Central memory CD8-positive, alpha-beta T cell (primary cell): ENCODE data around the gene MAP3K15.

Source experiments
- ATAC-seq: fragments of 150-1000 bp; cut with Tn5 transposase; replicated peaks from 2 replicates; pipeline ENCODE4 v1.10.0; 2022; ENCODE audit warnings: mild to moderate bottlenecking, moderate FRiP score, moderate number of reproducible peaks; ENCODE audit not compliant: poor library complexity, severe bottlenecking; ENCODE audit errors: extremely low read depth
- DNase-seq, 2 donors: peaks; one replicate each; pipeline ENCODE4 v3.0.0; 2021; ENCODE audit warnings: low spot score in 2 of 2
- H3K27ac Mint-ChIP-seq: one replicate; pipeline ENCODE4 v1.8.0; 2022; ENCODE audit warnings: low read depth, mild to moderate bottlenecking, moderate library complexity, mixed read lengths
- H3K27me3 Mint-ChIP-seq: one replicate; pipeline ENCODE4 v1.8.0; 2022; ENCODE audit warnings: mixed read lengths
- H3K36me3 Mint-ChIP-seq: one replicate; pipeline ENCODE4 v1.8.0; 2022; ENCODE audit warnings: mild to moderate bottlenecking, moderate library complexity, mixed read lengths; ENCODE audit not compliant: insufficient read depth
- H3K4me1 Mint-ChIP-seq: one replicate; pipeline ENCODE4 v1.8.0; 2022; ENCODE audit warnings: mixed read lengths
- H3K4me3 Mint-ChIP-seq: one replicate; pipeline ENCODE4 v1.8.0; 2022; ENCODE audit warnings: mild to moderate bottlenecking, moderate library complexity, mixed read lengths
- H3K9me3 Mint-ChIP-seq: one replicate; pipeline ENCODE4 v1.8.0; 2022; ENCODE audit warnings: mixed read lengths

The MAP3K15 gene

DNA sequence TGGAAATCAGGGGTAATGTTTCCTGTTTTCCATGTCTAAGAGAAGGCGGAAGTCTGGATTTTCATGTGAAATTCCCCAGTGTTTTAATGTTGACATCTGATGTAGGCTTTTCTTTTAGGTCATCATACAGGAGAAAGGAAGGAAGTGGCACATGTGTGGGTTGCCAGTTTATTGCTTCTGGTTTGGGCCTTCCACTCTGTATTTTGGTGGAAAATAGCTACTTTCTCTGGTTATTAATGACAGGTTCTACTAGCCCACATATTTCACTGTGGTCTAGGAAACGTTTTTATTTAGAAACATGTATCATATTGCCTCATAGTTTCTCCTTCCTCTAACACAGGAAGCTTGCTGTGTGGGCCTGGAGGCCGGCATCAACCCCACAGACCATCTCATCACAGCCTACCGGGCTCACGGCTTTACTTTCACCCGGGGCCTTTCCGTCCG, 164.3 kb downstream of the MAP3K15 start:
- ATAC-seq = peak; percentile 79
- Mint-ChIP-seq H3K4me3 (no peak overlapping the region), H3K27me3 (no peaks in the 10 kb centered on the region), H3K36me3 (peaks cover 28% of the 10 kb centered on the region), H3K27ac (peak overlapping the region; percentile 76), H3K4me1 (peaks cover 7% of the 10 kb centered on the region), H3K9me3 (no peaks in the 10 kb centered on the region)
- no peak for DNase-seq

DNA sequence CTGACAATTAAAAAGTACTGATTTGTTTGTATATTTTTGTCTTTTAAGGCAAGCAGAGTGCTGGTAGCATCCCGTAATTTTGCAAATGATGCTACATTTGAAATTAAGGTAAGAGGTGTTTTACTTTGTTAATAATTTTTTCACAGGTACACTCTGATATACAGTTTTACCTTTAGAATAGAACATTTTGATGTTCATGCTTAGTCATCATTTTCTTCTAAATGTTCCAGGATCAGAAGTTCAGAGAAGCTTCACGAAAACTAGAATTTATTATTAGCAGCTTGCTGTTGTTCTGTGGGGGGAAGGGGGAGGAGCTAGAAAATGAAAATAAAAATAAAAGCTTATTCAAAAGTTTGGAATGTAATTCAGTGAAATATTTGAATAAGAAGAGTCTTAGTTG, 166.0 kb downstream of the MAP3K15 start:
- no peak overlapping the region for H3K4me3 Mint-ChIP-seq
- DNase-seq (no peak), ATAC-seq (no peak)
- H3K4me1 Mint-ChIP-seq = peaks cover 7% of the 10 kb centered on the region
- H3K36me3 Mint-ChIP-seq = peaks cover 21% of the 10 kb centered on the region
- no peak overlapping the region for H3K27ac Mint-ChIP-seq
- no peaks in the 10 kb centered on the region for H3K27me3 Mint-ChIP-seq
- H3K9me3 Mint-ChIP-seq = no peaks in the 10 kb centered on the region

DNA sequence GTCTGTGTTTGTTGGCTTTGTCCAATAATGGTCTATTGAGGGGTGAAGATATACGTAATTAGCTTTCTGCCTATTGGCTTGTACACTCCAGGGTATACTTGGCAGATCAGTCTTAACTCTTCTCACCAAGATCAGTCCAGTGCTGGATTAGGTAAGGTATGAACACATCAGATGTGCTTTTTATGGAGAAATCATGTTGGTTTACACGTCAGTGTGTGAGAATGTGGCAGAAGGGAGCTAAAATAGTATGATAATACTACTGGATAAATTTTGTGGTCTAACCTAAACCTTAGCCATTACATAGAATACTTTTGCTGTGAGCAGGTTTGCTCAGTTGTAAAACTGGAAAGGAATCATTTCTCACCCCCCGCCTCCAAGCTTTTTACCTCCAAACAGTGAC, 167.4 kb downstream of the MAP3K15 start:
- Mint-ChIP-seq H3K4me3 (no peak overlapping the region), H3K9me3 (no peaks in the 10 kb centered on the region), H3K27me3 (no peaks in the 10 kb centered on the region), H3K27ac (no peak overlapping the region), H3K36me3 (peaks cover 18% of the 10 kb centered on the region), H3K4me1 (peaks cover 11% of the 10 kb centered on the region)
- no peak for DNase-seq
- no peak for ATAC-seq

DNA sequence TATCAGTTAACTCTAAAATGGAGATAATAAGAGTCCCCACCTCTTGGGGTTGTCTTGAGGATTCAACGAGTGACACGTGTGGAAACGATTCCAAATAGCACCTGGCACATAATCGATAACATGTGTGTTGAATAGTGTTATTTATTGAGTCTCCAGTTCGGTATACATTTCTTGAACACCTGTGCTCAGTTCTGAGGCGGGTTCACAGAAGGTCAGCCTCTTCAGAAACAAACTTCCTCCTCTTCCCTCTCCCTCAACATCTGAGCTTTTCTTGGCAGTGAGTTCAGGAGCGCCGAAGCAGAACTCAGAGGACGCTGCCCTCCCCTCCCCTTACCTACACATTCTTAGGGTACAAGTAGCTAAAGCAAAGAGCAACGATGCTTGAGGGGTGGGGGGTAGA, 170.6 kb downstream of the MAP3K15 start:
- DNase-seq = no peak
- H3K4me1 Mint-ChIP-seq = peaks cover 5% of the 10 kb centered on the region

DNA sequence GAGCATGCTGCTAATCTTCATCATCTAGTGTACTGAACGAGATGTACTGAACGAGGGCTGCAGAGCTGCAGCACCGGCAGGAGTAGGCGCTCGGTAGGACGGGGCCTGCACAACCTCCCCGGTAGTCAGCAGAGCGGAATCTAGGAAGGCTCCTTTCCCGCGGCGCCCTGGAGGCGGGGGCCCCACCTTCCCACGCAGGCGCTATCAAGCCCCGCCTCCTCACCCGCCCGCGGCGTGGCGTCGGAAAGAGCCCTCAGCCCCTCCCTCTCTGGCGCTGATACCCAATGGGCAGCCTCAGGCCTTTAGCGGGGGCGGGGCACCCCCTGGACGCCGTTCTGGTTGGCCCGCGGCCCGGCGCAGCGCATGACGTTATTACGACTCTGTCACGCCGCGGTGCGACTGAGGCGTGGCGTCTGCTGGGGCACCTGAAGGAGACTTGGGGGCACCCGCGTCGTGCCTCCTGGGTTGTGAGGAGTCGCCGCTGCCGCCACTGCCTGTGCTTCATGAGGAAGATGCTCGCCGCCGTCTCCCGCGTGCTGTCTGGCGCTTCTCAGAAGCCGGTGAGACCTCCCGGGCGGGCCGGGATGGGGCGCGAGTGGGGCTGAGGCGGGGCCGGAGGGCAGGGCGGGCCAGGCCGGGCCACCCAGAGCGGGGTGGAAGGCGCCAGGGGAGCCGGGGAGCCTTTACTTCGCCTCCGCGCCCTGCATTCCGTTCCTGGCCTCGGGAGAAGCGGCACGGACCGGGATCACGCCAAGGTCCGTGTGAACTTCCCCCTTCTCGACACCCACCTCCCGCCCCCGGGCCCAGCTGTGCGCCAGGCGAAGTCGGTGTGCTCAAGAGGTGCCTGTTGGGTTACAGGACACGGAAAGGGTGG, 171.5 kb downstream of the MAP3K15 start, which contains the start of gene PDHA1:
PDHA1 (plus strand) TSS at position 393 of the 874 bp plus-strand sequence; CDS start at position 504, 111 bp downstream.
- H3K9me3 Mint-ChIP-seq = no peaks in the 10 kb centered on the region

More for the DNA sequence above, 170.6 kb downstream of the MAP3K15 start:
- Mint-ChIP-seq H3K4me3 (peak overlapping the region; percentile 87), H3K27ac (peak overlapping the region; percentile 87), H3K36me3 (peaks cover 4% of the 10 kb centered on the region), H3K27me3 (peaks cover 10% of the 10 kb centered on the region), H3K9me3 (no peaks in the 10 kb centered on the region)
- ATAC-seq = no peak

DNA sequence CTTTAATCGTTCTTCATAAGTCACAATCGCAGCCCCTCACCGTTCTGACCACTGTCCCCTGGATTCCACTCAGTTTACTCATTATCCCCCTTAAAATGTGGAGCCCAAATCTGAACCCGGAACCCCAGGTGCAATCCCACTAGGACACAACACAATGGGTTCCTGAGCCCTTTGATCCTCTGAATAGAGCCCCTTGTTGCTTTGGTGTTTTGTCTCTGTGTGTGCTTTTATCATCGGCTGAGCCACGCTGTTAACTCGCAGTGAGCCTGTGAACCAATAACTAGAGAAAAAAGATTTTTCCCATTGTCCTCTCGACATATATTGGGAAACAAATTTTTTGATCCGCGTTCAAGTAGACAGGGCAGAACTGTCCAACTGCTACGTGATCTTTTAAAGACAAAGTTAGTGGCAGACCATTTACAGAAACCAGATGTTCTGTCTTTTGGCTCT, 172.2 kb downstream of the MAP3K15 start:
- Mint-ChIP-seq H3K27me3 (peaks cover 10% of the 10 kb centered on the region), H3K4me1 (peaks cover 5% of the 10 kb centered on the region), H3K4me3 (peak overlapping the region; percentile 87), H3K9me3 (no peaks in the 10 kb centered on the region), H3K36me3 (peaks cover 4% of the 10 kb centered on the region), H3K27ac (no peak overlapping the region)
- ATAC-seq = no peak
- DNase-seq = no peak

More for the DNA sequence above, 171.5 kb downstream of the MAP3K15 start, which contains the start of gene PDHA1:
- Mint-ChIP-seq H3K36me3 (peaks cover 4% of the 10 kb centered on the region), H3K4me1 (peaks cover 5% of the 10 kb centered on the region), H3K27ac (peak within 1 kb of the TSS; percentile 87), H3K27me3 (peaks cover 10% of the 10 kb centered on the region), H3K4me3 (peak within 1 kb of the TSS; percentile 87)
- ATAC-seq = peak; percentile 96
- DNase-seq = peak; percentile 79 to 89

GRCh38 chrX:19342331-19342906, 172.9 kb downstream of the MAP3K15 start:
- peaks cover 4% of the 10 kb centered on the region for H3K36me3 Mint-ChIP-seq
- peaks cover 5% of the 10 kb centered on the region for H3K4me1 Mint-ChIP-seq
- H3K27me3 Mint-ChIP-seq = peaks cover 10% of the 10 kb centered on the region
- DNase-seq (no peak), ATAC-seq (no peak)
- no peak overlapping the region for H3K4me3 Mint-ChIP-seq
- H3K9me3 Mint-ChIP-seq = no peaks in the 10 kb centered on the region
- H3K27ac Mint-ChIP-seq = no peak overlapping the region

GRCh38 chrX:19334945-19335626, 180.2 kb downstream of the MAP3K15 start:
- DNase-seq = no peak

DNA sequence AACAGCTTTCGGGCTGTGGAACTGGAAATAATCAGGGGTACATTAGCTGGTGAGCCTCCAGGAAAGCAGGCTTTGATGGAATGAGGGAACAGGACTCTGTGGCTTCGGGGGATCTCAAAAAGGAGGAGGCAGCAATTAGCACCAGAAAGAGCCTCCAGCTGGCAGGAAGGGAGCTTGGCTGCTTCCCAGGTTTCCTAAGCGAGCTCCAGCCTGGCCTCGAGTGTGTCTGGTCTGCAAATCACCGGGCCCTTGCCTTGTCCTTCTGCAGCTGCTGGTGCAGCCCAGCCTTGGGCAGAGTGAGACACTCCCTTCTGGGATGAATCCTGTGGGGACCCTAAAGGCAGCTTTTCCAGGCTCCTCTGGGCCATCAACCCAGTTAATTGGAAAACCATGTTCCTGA, 182.3 kb downstream of the MAP3K15 start:
- H3K9me3 Mint-ChIP-seq = no peaks in the 10 kb centered on the region
- H3K4me3 Mint-ChIP-seq = no peak overlapping the region
- ATAC-seq (no peak), DNase-seq (no peak)
- peaks cover 7% of the 10 kb centered on the region for H3K36me3 Mint-ChIP-seq
- no peak overlapping the region for H3K27ac Mint-ChIP-seq
- peaks cover 9% of the 10 kb centered on the region for H3K27me3 Mint-ChIP-seq
- H3K4me1 Mint-ChIP-seq = no peaks in the 10 kb centered on the region

More at GRCh38 chrX:19334945-19335626, 180.2 kb downstream of the MAP3K15 start:
- Mint-ChIP-seq H3K4me1 (no peaks in the 10 kb centered on the region), H3K27ac (no peak overlapping the region), H3K27me3 (peaks cover 9% of the 10 kb centered on the region), H3K36me3 (peaks cover 7% of the 10 kb centered on the region), H3K9me3 (no peaks in the 10 kb centered on the region), H3K4me3 (no peak overlapping the region)
- ATAC-seq = no peak

DNA sequence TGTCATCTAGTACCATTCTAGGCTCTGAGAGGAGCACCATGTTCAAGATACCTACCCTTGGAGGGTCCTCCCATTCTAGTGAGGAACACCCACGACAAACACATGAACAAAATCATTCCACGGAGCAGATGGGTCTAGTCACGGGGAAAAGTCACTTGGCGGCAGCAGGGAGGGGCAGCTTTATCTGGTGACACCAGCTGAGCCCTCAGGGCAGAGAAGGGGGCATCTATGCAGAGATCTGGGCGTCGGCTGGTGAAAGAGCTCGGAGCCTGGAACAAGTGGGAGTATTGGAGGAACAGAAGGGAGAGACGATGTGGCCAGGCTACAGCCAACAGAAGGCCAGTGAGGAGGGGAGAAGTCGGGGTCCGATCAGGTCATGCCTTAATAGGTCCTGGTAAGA, 183.5 kb downstream of the MAP3K15 start:
- ATAC-seq (no peak), DNase-seq (no peak)
- peaks cover 9% of the 10 kb centered on the region for H3K27me3 Mint-ChIP-seq
- H3K4me3 Mint-ChIP-seq = no peak overlapping the region
- peaks cover 7% of the 10 kb centered on the region for H3K36me3 Mint-ChIP-seq
- H3K27ac Mint-ChIP-seq = no peak overlapping the region
- H3K4me1 Mint-ChIP-seq = no peaks in the 10 kb centered on the region
- H3K9me3 Mint-ChIP-seq = no peaks in the 10 kb centered on the region

DNA sequence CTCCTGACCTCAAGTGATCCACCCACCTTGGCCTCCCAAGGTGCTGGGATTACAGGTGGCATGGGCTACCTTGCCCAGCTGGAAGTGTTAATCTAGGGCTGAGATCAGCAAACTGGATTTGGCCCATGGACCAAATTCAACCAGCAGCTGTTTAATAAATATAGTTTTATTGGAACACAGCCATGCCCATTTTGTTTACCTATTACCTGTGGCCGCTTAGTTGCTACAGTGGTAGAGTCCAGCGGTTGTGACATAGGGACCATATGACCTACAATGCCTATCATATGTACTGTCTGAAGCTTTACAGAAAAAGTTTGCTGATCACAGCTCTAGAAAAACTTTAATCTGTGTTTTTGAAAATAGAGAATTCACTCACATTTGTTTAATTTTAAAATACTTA, 188.7 kb downstream of the MAP3K15 start:
- Mint-ChIP-seq H3K36me3 (no peaks in the 10 kb centered on the region), H3K4me1 (no peaks in the 10 kb centered on the region), H3K27me3 (peaks cover 3% of the 10 kb centered on the region), H3K4me3 (no peak overlapping the region), H3K27ac (no peak overlapping the region), H3K9me3 (no peaks in the 10 kb centered on the region)
- ATAC-seq = no peak
- DNase-seq = no peak
